Ecto neural progenitor cell (in vitro differentiated cells): ENCODE results near the gene HEMGN.
"Not testable (repeated sequence)": the region's sequence is repeated elsewhere in the genome, so short reads cannot be mapped to it uniquely, and the experiment has no call there.

Experiments
- DNase-seq: peaks from one replicate; pipeline ENCODE4 v3.0.0-alpha.2; 2018; ENCODE audit warnings: low spot score

The HEMGN gene, protein sequence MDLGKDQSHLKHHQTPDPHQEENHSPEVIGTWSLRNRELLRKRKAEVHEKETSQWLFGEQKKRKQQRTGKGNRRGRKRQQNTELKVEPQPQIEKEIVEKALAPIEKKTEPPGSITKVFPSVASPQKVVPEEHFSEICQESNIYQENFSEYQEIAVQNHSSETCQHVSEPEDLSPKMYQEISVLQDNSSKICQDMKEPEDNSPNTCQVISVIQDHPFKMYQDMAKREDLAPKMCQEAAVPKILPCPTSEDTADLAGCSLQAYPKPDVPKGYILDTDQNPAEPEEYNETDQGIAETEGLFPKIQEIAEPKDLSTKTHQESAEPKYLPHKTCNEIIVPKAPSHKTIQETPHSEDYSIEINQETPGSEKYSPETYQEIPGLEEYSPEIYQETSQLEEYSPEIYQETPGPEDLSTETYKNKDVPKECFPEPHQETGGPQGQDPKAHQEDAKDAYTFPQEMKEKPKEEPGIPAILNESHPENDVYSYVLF

GRCh38 chr9:97938081-97938644 lies at the start of gene HEMGN:
Gene HEMGN, minus strand, starts transcription at chr9:97938172. Its CDS starts 36 bp downstream, at chr9:97938136.
- DNase-seq, result no peak

DNA sequence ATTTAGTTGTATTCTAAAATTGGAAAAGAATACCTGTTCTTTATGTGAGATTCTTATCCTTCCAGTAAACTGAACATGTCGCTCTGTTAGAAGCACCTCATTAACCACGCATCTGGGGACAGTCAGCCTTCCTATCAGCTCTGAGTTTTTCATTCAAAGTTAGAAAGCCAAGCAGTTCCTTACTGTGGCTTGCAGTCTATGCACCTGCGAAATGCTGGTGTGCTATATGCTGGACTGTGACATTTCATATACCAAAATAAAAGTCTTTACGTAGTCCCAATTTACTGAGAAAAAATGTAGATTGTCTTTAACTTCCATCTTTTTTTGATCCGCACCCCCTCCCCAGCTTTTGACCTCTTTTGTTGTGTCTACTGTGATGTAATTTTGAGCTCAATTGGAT lies 49.5 kb upstream of the HEMGN start:
- no peak for DNase-seq

GRCh38 chr9:97985058-97985861 lies 47.3 kb upstream of the HEMGN start:
- no peak for DNase-seq

GRCh38 chr9:97984188-97985057 lies 46.5 kb upstream of the HEMGN start:
- DNase-seq, result peak; percentile 78

DNA sequence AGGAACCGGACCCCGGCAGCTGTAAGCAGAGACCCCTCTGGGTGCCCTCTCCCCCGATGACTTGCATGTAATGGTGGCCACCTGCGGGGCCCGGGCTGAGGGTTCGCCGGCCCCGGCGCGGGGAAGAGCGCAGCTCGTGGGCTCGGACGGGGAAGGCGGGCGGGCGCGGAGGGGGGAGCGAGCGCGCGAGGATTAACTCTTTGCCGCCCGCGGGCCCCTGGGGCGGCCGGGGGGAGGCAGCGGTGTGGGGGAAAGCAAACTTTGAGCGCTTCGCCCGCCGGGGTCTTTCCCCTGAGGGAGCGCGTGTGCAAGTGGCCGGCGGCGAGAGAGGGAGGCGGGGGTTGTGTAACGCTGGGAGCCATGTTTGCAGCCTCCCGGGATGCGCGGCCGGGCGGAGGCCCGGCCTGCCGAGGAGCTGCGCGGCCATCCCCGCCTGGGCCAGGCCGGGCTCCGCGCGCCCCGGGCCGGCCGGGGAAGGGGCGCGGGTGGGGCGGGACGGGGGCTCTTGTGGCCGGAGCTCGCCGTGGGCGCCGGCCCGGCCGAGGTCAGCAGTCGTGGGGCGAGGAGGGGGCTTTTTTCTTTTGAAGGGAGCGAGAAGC lies 45.7 kb upstream of the HEMGN start:
- peak; percentile 70 for DNase-seq

GRCh38 chr9:97982683-97983588 lies 45.0 kb upstream of the HEMGN start, which contains the start of gene ANP32B:
Gene ANP32B, plus strand, starts transcription at chr9:97983341. Its CDS starts 215 bp downstream, at chr9:97983556.
- peak; percentile 92 for DNase-seq

- DNase-seq, result no peak
These were observed 44.1 kb upstream of the HEMGN start for GRCh38 chr9:97981846-97982682.

- peak; percentile 49 for DNase-seq
These were observed 43.2 kb upstream of the HEMGN start for GRCh38 chr9:97980918-97981845.

DNA sequence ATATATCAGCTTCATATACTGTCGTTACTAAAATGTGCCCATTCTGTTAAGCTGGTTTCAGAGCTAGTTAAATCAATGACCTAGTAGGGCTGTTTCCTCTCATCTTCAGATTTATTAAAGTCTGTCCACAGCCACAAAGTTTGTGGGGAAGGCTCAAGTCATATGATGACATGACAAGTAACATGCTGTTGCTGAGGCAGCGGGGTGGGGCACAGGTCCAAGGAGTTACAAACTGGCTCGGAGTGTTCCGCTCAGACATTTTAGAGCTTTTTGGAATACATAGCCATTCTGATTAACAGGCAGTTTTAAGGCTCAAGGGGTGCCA lies 42.5 kb upstream of the HEMGN start:
- no peak for DNase-seq

DNA sequence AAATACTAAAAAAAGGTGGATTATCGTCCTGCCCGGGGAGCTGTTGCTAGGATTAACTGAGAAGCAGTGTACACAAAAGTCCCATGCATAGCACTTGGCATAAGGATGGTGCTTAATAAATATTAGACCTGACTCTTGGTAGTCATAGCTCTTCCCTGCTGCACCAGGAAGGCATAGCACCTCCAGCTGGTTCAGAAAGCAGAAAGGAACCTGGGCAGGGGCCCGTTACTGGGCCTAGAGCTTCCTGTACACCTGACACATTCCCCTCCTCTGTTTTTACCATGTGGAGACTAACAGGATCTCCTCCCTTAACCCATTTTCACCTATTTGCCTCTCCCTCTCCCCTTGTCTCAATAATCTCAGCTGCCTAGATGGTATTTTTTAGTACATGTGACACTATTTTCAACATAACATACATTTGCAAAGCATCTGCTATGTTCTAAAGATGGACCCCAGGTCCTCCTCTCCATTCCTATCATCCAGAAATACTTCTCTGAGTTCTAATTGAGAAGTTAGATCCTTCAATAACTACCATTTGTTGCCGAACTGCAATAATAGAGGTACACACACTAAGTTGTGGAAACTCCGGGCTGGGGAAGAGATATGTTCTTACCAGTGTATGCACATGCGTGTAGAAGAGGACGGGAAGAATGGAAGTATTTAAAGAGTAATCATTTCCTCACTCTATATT lies 42.0 kb upstream of the HEMGN start:
- no peak for DNase-seq

GRCh38 chr9:97978371-97979130 lies 40.6 kb upstream of the HEMGN start:
- no peak for DNase-seq

DNA sequence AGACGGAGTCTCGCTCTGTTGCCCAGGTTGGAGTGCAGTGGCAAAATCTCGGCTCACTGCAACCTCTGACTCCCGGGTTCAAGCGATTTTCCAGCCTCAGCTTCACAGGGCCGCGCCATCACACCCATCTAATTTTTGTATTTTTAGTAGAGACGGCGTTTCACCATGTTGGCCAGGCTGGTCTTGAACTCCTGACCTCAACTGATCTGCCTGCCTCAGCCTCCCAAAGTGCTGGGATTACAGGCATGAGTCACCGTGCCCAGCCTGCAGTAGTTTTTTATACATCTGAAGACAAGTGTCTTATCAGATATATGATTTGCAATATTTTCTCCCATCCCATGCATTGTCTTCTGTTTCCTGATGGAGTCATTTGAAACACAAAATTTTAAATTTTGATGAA lies 38.7 kb upstream of the HEMGN start:
- DNase-seq, result not testable (repeated sequence)

GRCh38 chr9:97975376-97975775 lies 37.4 kb upstream of the HEMGN start:
- no peak for DNase-seq

GRCh38 chr9:97972753-97973152 lies 34.8 kb upstream of the HEMGN start:
- no peak for DNase-seq

- no peak for DNase-seq
These were observed 32.2 kb upstream of the HEMGN start for GRCh38 chr9:97970165-97970564.

DNA sequence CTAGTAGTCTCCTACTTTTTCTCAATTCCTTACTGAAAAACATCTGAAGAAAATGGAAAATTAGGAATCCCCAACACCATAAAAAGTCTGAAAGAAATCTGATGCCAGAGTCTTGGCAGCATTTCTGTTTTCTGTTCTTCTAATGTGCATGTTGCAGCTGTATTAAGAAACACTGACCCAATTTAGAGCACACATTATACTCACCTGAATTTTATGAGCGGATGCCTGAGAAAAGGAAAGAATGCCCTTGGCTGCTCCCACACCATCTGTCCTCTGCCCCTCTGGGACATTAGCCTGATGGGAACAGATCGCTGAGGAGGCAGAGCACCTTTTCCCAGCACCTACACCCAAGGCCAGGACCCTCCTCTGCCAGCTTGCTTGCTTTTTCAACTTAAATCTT lies 31.0 kb upstream of the HEMGN start:
- no peak for DNase-seq

DNA sequence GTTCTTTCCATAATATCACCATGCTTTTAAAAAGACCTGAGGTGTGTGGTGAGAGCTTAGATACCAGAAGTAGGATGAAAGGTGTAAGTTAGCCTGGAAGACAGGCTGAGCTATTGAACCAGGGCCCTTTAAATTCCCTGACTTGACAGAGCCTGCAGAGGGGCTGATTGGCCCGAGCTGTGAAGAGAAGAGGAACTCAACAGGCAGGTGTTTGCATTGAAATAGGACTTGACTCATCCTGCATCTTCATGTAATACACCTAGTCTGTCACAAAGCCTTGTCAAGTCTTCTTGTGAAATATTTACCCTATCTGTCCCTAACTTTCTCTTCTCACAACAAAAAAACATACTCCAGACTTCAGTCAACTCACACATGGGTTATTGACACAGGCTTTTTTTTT lies 28.5 kb upstream of the HEMGN start:
- DNase-seq, result no peak
